Spleen (tissue), 7 donors: ENCODE results near the gene PIBF1.

ENCODE experiments used
- POLR2A ChIP-seq, 3 donors: fragments of 450-650 bp; IDR thresholded peaks; one replicate each; pipeline ENCODE4 v1.5.1; 2017; ENCODE audit warnings: antibody characterized with exemption in 3 of 3, mild to moderate bottlenecking in 1 of 3
- POLR2AphosphoS5 ChIP-seq, 3 donors: sonication (generic); formaldehyde crosslinking; IDR thresholded peaks; one replicate each; pipeline ENCODE4 v1.5.1; 2017; ENCODE audit warnings: antibody characterized with exemption in 3 of 3
- TF ChIP-seq, protein P1 (sequence below), 11 experiments: fragments of 200-600 bp in 7 of 11; fragments of 450-650 bp in 4 of 11; sonication (generic) in 4 of 11; IDR thresholded peaks in 8 of 11; conservative IDR thresholded peaks in 3 of 11; 1 replicate in 7 of 11; 2 replicates in 4 of 11; pipeline versions ENCODE4 v1.4.0 to v1.8.0; 2016 to 2021; ENCODE audit warnings: antibody characterized with exemption in 11 of 11, inconsistent platforms in 4 of 11, mild to moderate bottlenecking in 1 of 11
- donor health status: DM: no; HTN: no; CAD: no; lungs with moderate emphysema.
- donor health status: DM: no; HTN: no; CAD: no.
- donor health status: DM: no; HTN: no; CAD: no.

GRCh38 chr13:73040484-73040883 is 258.6 kb downstream of the PIBF1 start:
- TF ChIP-seq, protein P1, sequence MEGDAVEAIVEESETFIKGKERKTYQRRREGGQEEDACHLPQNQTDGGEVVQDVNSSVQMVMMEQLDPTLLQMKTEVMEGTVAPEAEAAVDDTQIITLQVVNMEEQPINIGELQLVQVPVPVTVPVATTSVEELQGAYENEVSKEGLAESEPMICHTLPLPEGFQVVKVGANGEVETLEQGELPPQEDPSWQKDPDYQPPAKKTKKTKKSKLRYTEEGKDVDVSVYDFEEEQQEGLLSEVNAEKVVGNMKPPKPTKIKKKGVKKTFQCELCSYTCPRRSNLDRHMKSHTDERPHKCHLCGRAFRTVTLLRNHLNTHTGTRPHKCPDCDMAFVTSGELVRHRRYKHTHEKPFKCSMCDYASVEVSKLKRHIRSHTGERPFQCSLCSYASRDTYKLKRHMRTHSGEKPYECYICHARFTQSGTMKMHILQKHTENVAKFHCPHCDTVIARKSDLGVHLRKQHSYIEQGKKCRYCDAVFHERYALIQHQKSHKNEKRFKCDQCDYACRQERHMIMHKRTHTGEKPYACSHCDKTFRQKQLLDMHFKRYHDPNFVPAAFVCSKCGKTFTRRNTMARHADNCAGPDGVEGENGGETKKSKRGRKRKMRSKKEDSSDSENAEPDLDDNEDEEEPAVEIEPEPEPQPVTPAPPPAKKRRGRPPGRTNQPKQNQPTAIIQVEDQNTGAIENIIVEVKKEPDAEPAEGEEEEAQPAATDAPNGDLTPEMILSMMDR (IDR thresholded peaks at IDR 0.05 in 8 of 11, conservative IDR thresholded peaks at IDR 0.05 in 3 of 11): no peak
- TF ChIP-seq POLR2A (IDR thresholded peaks at IDR 0.05) (no peak), POLR2AphosphoS5 (IDR thresholded peaks at IDR 0.05) (no peak)
